Esophagus squamous epithelium (tissue), 4 donors: ENCODE measurements around the gene ATG2B.

Experiments used
- POLR2A ChIP-seq, 4 donors: fragments of 450-650 bp; IDR thresholded peaks; one replicate each; pipeline ENCODE4 v1.6.1; 2017; ENCODE audit warnings: antibody characterized with exemption in 4 of 4, mild to moderate bottlenecking in 4 of 4, moderate library complexity in 3 of 4
- TF ChIP-seq, protein P1 (sequence below), 6 experiments: fragments of 450-650 bp in 4 of 6; fragments of 200-600 bp in 2 of 6; sonication (generic) in 2 of 6; IDR thresholded peaks; one replicate each; pipeline ENCODE4 v1.5.1; 2016 to 2019; ENCODE audit warnings: antibody characterized with exemption in 6 of 6, mild to moderate bottlenecking in 4 of 6, moderate library complexity in 4 of 6

GRCh38 chr14:96399405-96399804, 36.3 kb upstream of the ATG2B start:
- TF ChIP-seq, protein P1, sequence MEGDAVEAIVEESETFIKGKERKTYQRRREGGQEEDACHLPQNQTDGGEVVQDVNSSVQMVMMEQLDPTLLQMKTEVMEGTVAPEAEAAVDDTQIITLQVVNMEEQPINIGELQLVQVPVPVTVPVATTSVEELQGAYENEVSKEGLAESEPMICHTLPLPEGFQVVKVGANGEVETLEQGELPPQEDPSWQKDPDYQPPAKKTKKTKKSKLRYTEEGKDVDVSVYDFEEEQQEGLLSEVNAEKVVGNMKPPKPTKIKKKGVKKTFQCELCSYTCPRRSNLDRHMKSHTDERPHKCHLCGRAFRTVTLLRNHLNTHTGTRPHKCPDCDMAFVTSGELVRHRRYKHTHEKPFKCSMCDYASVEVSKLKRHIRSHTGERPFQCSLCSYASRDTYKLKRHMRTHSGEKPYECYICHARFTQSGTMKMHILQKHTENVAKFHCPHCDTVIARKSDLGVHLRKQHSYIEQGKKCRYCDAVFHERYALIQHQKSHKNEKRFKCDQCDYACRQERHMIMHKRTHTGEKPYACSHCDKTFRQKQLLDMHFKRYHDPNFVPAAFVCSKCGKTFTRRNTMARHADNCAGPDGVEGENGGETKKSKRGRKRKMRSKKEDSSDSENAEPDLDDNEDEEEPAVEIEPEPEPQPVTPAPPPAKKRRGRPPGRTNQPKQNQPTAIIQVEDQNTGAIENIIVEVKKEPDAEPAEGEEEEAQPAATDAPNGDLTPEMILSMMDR (IDR thresholded peaks at IDR 0.05) = no peak
- no peak for TF ChIP-seq POLR2A (IDR thresholded peaks at IDR 0.05)
